ENCODE results near the gene DCD. TPM values are rescaled to one million over a fixed set of nuclear protein-coding genes. Genes with fewer than 3 reads are reported as not detected.

Gene DCD
- total and polyA plus RNA-seq, 9 of the 15 experiments (the other 6 are each of a cell fraction or from before 2014, with no cell fraction given) = not detected

GRCh38 chr12:54598970-54599369 is 49.2 kb downstream of the DCD start:
- Histone ChIP-seq H4K20me1 (replicated peaks; ENCODE audit: control insufficient read depth, insufficient read depth, low read length) (no peaks in the 10 kb centered on the region; the same call in 1 of the 2 replicates), H3K4me2 (ENCODE audit: insufficient read depth, low read length) (no peak overlapping the region), H3K9me3 (replicated peaks; ENCODE audit: control insufficient read depth, insufficient read depth, low read depth, low read length) (no peaks in the 10 kb centered on the region), H3K4me1 (replicated peaks in 1 of 2; ENCODE audit: control insufficient read depth in 2 of 2, insufficient read depth in 2 of 2, low read length in 2 of 2) (no peaks in the 10 kb centered on the region; a peak in 2 of 5 replicates), H3K9ac (ENCODE audit: insufficient read depth in 1 of 2, low read depth in 2 of 2, low read length in 2 of 2) (no peak overlapping the region; a peak in 1 of 4 replicates), H3K27me3 (ENCODE audit: control insufficient read depth in 2 of 2, insufficient read depth in 2 of 2, low read length in 2 of 2) (peaks cover 0 to 15% of the 10 kb centered on the region in 2 experiments), H3K36me3 (ENCODE audit: control insufficient read depth, insufficient read depth, low read length) (no peaks in the 10 kb centered on the region), H2AFZ (ENCODE audit: low read depth, low read length) (no peak overlapping the region), H3K9me1 (ENCODE audit: control insufficient read depth, insufficient read depth, low read length) (no peaks in the 10 kb centered on the region), H3K4me3 (no peak overlapping the region), H3K27ac (ENCODE audit: extremely low read depth, low read depth, low read length) (no peak overlapping the region), H3K79me2 (ENCODE audit: control insufficient read depth, insufficient read depth, low read length) (no peaks in the 10 kb centered on the region)
- in situ Hi-C loops (cut with MboI) (no loop called here), intact Hi-C loops (cut with micrococcal nuclease) (no loop called here)
- POLR2A ChIA-PET = interaction anchor here (0.6 to 0.7 kb wide), 2 partner anchors 383 to 904 kb away, joined by 3 to 4 read pairs; no protein-coding TSS in a partner anchor
- 1% methylated on average over 5 of the region's 5 CpGs for WGBS (ENCODE audit: insufficient coverage, low coverage, missing lambda C conversion rate)
- DNase-seq (ENCODE audit: extremely low read depth in 1 of 4, low spot score in 3 of 4) (no peak), FAIRE-seq (no peak), ATAC-seq (no peak)
- CTCF ChIA-PET (ENCODE audit: low intra/inter-chr PET ratio) = no interaction called here
- no peak for TF ChIP-seq ZNF655 (CRISPR knock-in tag; IDR thresholded peaks at IDR 0.05)
- TF ChIP-seq NFIX (CRISPR knock-in tag; IDR thresholded peaks at IDR 0.05; ENCODE audit: low read depth) = no peak
- no peak for TF ChIP-seq SMARCC2 (IDR thresholded peaks at IDR 0.05; ENCODE audit: low read depth)
- TF ChIP-seq ERF (CRISPR knock-in tag; IDR thresholded peaks at IDR 0.05) = no peak
- no peak for TF ChIP-seq CHCHD3 (CRISPR knock-in tag; IDR thresholded peaks at IDR 0.05)
- TF ChIP-seq E2F8 (IDR thresholded peaks at IDR 0.05; ENCODE audit: low read depth, partially characterized antibody) = no peak
- TF ChIP-seq VEZF1 (CRISPR knock-in tag; IDR thresholded peaks at IDR 0.05) = peak; percentile 63
- no peak for TF ChIP-seq ZNF23 (CRISPR knock-in tag; IDR thresholded peaks at IDR 0.05)
- no TSS peak for BruUV-seq (replicated peaks)
